ENCODE measurements around the gene ENPP1.

DNA sequence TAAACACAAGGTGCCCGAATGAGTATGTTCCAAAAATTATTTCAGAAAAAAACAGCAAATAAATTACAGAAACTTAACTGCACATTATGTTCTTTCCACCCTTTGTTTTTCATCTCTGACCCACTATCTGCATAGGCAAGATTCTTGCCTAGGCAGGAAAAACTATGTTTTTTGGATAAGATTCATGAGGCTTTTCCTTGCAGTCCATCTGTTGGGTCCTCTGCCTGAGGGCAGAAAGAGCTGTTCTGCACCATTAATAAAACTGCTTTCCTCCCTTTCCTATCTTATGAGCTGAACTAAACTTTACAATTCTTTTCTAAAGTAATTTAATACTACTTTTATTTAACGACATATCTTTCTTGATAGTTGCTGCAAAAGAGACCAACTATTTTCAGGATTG is 21.1 kb downstream of the ENPP1 start:
- TF ChIP-seq, protein P1, sequence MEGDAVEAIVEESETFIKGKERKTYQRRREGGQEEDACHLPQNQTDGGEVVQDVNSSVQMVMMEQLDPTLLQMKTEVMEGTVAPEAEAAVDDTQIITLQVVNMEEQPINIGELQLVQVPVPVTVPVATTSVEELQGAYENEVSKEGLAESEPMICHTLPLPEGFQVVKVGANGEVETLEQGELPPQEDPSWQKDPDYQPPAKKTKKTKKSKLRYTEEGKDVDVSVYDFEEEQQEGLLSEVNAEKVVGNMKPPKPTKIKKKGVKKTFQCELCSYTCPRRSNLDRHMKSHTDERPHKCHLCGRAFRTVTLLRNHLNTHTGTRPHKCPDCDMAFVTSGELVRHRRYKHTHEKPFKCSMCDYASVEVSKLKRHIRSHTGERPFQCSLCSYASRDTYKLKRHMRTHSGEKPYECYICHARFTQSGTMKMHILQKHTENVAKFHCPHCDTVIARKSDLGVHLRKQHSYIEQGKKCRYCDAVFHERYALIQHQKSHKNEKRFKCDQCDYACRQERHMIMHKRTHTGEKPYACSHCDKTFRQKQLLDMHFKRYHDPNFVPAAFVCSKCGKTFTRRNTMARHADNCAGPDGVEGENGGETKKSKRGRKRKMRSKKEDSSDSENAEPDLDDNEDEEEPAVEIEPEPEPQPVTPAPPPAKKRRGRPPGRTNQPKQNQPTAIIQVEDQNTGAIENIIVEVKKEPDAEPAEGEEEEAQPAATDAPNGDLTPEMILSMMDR (IDR thresholded peaks at IDR 0.05), result no peak
- no peak for TF ChIP-seq EP300 (IDR thresholded peaks at IDR 0.05)
- TF ChIP-seq POLR2A (IDR thresholded peaks at IDR 0.05), result no peak

Data from ovary (tissue), 3 donors.